ENCODE results near the gene DUSP2.

Gene DUSP2

DNA sequence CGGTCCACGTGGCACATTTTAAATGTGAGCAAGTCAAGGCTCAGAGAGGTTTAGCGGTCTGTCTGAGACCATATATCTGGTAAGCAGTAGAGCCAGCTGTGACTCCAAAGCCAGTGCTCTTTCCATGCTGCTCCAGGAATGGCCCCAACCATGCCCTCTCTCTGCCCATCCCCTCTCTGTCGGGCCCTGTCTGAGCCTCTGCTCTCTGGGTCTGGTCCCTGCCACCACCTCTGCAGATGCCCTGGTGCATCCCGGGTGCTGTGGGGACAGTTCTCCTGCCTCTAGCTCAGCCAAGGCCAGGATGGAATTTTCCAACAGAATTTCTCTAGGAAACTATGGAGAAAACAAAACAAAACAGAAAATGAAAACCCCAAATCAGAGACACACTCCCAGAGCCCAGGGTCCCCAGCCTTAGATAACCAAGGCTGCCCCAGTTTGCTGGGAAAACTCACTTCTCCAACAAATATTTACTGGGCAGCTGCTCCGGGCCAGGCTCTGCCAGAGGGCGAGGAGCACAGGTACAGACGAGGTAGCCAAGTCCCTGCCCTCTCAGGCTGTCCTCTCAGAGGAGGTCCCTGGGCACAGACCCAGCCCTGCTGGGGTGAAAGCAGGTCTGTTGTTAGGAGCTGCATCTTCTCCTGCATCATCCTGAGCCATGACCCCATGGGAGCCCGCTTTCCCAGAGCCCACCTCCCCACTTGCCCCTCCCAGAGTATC lies 38.1 kb downstream of the DUSP2 start:
- peaks cover 3% of the 10 kb centered on the region; the same call in 1 of the 2 replicates for H3K27me3 ChIP-seq (ENCODE audit: insufficient read depth, low read depth)
- H2AFZ ChIP-seq (ENCODE audit: low read depth) = no peak overlapping the region
- H3K9ac ChIP-seq = no peak overlapping the region
- H3K4me2 ChIP-seq = no peak overlapping the region
- TF ChIP-seq, protein P1, sequence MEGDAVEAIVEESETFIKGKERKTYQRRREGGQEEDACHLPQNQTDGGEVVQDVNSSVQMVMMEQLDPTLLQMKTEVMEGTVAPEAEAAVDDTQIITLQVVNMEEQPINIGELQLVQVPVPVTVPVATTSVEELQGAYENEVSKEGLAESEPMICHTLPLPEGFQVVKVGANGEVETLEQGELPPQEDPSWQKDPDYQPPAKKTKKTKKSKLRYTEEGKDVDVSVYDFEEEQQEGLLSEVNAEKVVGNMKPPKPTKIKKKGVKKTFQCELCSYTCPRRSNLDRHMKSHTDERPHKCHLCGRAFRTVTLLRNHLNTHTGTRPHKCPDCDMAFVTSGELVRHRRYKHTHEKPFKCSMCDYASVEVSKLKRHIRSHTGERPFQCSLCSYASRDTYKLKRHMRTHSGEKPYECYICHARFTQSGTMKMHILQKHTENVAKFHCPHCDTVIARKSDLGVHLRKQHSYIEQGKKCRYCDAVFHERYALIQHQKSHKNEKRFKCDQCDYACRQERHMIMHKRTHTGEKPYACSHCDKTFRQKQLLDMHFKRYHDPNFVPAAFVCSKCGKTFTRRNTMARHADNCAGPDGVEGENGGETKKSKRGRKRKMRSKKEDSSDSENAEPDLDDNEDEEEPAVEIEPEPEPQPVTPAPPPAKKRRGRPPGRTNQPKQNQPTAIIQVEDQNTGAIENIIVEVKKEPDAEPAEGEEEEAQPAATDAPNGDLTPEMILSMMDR (conservative IDR thresholded peaks at IDR 0.05; ENCODE audit: low read depth, low read length) = no peak
- no peaks in the 10 kb centered on the region for H3K4me1 ChIP-seq (ENCODE audit: low read depth, poor library complexity, severe bottlenecking)
- no peaks in the 10 kb centered on the region for H3K79me2 ChIP-seq (ENCODE audit: insufficient read depth, low read depth)
- no peaks in the 10 kb centered on the region for H4K20me1 ChIP-seq (ENCODE audit: insufficient read depth)
- H3K36me3 ChIP-seq (ENCODE audit: insufficient read depth) = no peaks in the 10 kb centered on the region
- H3K4me3 ChIP-seq (IDR thresholded peaks at IDR 0.05; ENCODE audit: insufficient read depth, low read depth, low read length) = no peak overlapping the region
- no peak overlapping the region for H3K27ac ChIP-seq

DNA sequence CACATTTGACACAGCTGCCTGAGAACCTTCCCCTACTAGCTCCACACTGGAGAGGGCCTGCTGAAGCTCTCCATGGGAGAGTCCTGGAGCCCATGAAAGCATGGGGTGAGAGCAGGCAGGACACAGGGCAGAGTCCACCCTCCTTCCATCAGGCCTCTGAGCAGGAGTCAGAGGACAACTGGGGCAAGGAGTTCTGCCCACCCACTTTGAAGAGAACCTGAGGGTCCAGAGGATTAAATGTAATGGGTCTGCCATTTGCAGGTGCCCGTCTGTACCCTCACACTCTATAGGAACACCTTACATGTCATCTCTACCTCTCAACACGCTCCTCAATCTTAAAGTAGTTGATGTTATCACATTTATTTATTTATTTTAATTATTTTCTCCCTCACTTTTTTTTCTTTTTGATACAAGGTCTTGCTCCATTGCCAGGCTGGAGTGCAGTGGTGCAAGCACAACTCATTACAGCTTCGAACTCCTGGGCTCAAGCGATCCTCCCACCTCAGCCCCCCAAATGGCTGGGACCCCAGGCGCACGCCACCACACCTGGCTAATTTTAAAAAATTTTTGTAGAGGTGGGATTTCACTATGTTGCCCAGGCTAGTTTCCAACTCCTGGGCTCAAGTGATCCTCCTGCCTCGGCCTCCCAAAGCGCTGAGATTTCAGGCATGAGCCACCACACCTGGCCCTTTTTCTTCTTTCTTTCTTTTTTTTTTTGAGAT lies 39.1 kb downstream of the DUSP2 start:
- H3K4me2 ChIP-seq = no peak overlapping the region
- H3K4me3 ChIP-seq (IDR thresholded peaks at IDR 0.05; ENCODE audit: insufficient read depth, low read depth, low read length) = no peak overlapping the region
- TF ChIP-seq, protein P1 (conservative IDR thresholded peaks at IDR 0.05; ENCODE audit: low read depth, low read length) = no peak
- no peak overlapping the region for H3K27ac ChIP-seq
- H3K79me2 ChIP-seq (ENCODE audit: insufficient read depth, low read depth) = no peaks in the 10 kb centered on the region
- H4K20me1 ChIP-seq (ENCODE audit: insufficient read depth) = no peaks in the 10 kb centered on the region
- no peaks in the 10 kb centered on the region for H3K4me1 ChIP-seq (ENCODE audit: low read depth, poor library complexity, severe bottlenecking)
- no peaks in the 10 kb centered on the region for H3K36me3 ChIP-seq (ENCODE audit: insufficient read depth)
- no peak overlapping the region for H3K9ac ChIP-seq
- H3K27me3 ChIP-seq (ENCODE audit: insufficient read depth, low read depth) = peaks cover 3% of the 10 kb centered on the region; the same call in 1 of the 2 replicates
- H2AFZ ChIP-seq (ENCODE audit: low read depth) = no peak overlapping the region

DNA sequence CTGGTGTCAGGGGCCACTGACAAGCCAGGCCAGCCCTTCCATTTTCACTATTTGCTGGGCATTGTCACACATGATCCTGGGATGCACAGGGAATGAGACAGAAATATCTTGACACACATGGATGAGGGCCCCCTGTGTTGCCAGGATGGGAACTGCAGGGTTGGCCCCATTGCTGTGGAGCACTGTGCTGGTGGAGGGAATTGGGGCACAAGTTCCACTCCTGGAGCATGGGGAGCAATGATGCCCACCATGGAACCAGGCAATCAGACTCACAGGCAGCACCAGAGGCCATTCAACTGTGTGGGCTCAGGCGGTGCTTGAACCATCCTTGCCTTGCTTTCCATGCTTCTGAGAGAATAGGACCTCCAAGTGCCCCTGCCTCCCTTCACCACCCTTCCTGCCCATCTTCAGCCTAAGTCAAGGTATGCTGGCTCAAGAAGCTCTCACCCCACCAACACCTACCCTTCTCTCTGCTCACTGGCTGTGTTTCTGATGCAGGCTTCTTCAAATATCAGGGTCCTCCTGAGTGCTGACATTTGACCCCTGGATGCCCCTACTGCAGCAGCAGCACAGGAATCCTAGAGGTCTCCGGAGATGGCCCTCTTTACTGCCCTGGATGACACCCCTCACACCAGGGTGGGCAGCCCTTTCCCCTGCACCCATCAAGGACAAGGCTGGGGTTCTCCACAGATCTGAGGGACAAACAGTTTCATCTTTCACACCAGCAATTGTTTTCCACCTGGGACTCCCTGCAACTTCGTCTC lies 39.9 kb downstream of the DUSP2 start:
- Histone ChIP-seq H3K4me2 (no peak overlapping the region), H3K4me3 (IDR thresholded peaks at IDR 0.05; ENCODE audit: insufficient read depth, low read depth, low read length) (no peak overlapping the region), H3K9ac (no peak overlapping the region), H4K20me1 (ENCODE audit: insufficient read depth) (no peaks in the 10 kb centered on the region), H2AFZ (ENCODE audit: low read depth) (no peak overlapping the region), H3K79me2 (ENCODE audit: insufficient read depth, low read depth) (no peaks in the 10 kb centered on the region), H3K4me1 (ENCODE audit: low read depth, poor library complexity, severe bottlenecking) (no peaks in the 10 kb centered on the region), H3K27ac (no peak overlapping the region), H3K36me3 (ENCODE audit: insufficient read depth) (no peaks in the 10 kb centered on the region), H3K27me3 (ENCODE audit: insufficient read depth, low read depth) (no peaks in the 10 kb centered on the region; the same call in 1 of the 2 replicates)
- TF ChIP-seq, protein P1 (conservative IDR thresholded peaks at IDR 0.05; ENCODE audit: low read depth, low read length) = no peak

DNA sequence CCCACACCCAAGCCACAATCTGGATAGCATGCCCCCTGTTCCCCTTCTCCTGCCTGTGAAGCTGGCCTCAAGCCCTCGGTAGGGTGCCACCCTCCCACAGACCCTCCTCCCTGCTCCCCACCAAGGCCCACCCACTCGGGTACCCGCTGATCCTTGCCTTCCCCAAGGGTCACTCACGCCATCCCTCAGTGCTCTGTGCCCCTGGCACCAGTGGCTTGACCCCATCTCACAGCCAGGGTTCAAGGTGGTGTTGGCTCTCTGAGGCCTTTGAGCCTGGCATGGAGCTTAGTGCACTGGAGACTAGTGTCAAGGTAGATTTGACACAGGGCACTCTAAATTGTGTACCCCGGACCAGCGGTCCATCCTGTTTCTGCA lies 40.8 kb downstream of the DUSP2 start:
- no peak overlapping the region for H3K4me2 ChIP-seq
- TF ChIP-seq, protein P1 (conservative IDR thresholded peaks at IDR 0.05; ENCODE audit: low read depth, low read length) = no peak
- no peak overlapping the region for H3K9ac ChIP-seq
- H3K79me2 ChIP-seq (ENCODE audit: insufficient read depth, low read depth) = no peaks in the 10 kb centered on the region
- no peak overlapping the region for H3K27ac ChIP-seq
- H3K36me3 ChIP-seq (ENCODE audit: insufficient read depth) = no peaks in the 10 kb centered on the region
- H3K4me1 ChIP-seq (ENCODE audit: low read depth, poor library complexity, severe bottlenecking) = no peaks in the 10 kb centered on the region
- no peak overlapping the region for H3K4me3 ChIP-seq (IDR thresholded peaks at IDR 0.05; ENCODE audit: insufficient read depth, low read depth, low read length)
- no peak overlapping the region for H2AFZ ChIP-seq (ENCODE audit: low read depth)
- H3K27me3 ChIP-seq (ENCODE audit: insufficient read depth, low read depth) = no peaks in the 10 kb centered on the region
- H4K20me1 ChIP-seq (ENCODE audit: insufficient read depth) = no peaks in the 10 kb centered on the region
